Measurements from ENCODE around the gene CPA4.

GRCh38 chr7:130266961-130267321, 26.0 kb upstream of the CPA4 start:
- TF ChIP-seq, protein P1, sequence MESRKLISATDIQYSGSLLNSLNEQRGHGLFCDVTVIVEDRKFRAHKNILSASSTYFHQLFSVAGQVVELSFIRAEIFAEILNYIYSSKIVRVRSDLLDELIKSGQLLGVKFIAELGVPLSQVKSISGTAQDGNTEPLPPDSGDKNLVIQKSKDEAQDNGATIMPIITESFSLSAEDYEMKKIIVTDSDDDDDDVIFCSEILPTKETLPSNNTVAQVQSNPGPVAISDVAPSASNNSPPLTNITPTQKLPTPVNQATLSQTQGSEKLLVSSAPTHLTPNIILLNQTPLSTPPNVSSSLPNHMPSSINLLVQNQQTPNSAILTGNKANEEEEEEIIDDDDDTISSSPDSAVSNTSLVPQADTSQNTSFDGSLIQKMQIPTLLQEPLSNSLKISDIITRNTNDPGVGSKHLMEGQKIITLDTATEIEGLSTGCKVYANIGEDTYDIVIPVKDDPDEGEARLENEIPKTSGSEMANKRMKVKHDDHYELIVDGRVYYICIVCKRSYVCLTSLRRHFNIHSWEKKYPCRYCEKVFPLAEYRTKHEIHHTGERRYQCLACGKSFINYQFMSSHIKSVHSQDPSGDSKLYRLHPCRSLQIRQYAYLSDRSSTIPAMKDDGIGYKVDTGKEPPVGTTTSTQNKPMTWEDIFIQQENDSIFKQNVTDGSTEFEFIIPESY (CRISPR knock-in tag; IDR thresholded peaks at IDR 0.05): no peak
- TF ChIP-seq SIN3B (IDR thresholded peaks at IDR 0.05; ENCODE audit: low read length) (no peak), POLR2AphosphoS2 (IDR thresholded peaks at IDR 0.05; ENCODE audit: low read depth, low read length) (no peak), CTCF (CRISPR knock-in tag; IDR thresholded peaks at IDR 0.05) (no peak), FOSL2 (CRISPR knock-in tag; IDR thresholded peaks at IDR 0.05) (no peak), EZH2 (conservative IDR thresholded peaks at IDR 0.05; ENCODE audit: low read depth, low read length) (no peak), TCF12 (IDR thresholded peaks at IDR 0.05) (no peak), TCF12 (CRISPR knock-in tag; IDR thresholded peaks at IDR 0.05) (no peak), NFATC3 (CRISPR knock-in tag; IDR thresholded peaks at IDR 0.05) (no peak), CEBPG (CRISPR knock-in tag; IDR thresholded peaks at IDR 0.05) (no peak), BHLHE40 (IDR thresholded peaks at IDR 0.05; ENCODE audit: low read length) (no peak), ZBTB44 (CRISPR knock-in tag; IDR thresholded peaks at IDR 0.05) (no peak), ZNF207 (IDR thresholded peaks at IDR 0.05; ENCODE audit: borderline replicate concordance) (no peak)
